ENCODE results near the gene MCC.

GRCh38 chr5:113364466-113364865 is 123.8 kb downstream of the MCC start:
- TF ChIP-seq CTCF (IDR thresholded peaks at IDR 0.05) (no peak), SIN3A (IDR thresholded peaks at IDR 0.05; ENCODE audit: borderline replicate concordance, insufficient read depth, low read depth, low read length) (no peak), REST (IDR thresholded peaks at IDR 0.05; ENCODE audit: insufficient read depth in 1 of 2, low read depth in 2 of 2, low read length in 1 of 2) (no peak)

All from Panc1 (cell line).